ENCODE measurements around the gene RPL22. TPM values are rescaled to one million over a fixed set of nuclear protein-coding genes. Genes with fewer than 3 reads are reported as not detected.
A peak's percentile ranks its signal among the peaks of the same experiment; 100 is the strongest.

RPL22 gene
- total and polyA plus RNA-seq, 2 of the 13 experiments (the other 11 are each of a cell fraction or from before 2014, with no cell fraction given), result 214 to 545 TPM

GRCh38 chr1:6199298-6200187, at the start of gene RPL22 (continued):
- TF ChIP-seq STAT6 (CRISPR knock-in tag; IDR thresholded peaks at IDR 0.05; ENCODE audit: borderline replicate concordance) (no peak), HNRNPL (IDR thresholded peaks at IDR 0.05; ENCODE audit: low read depth, low read length) (no peak), ZNF446 (CRISPR knock-in tag; IDR thresholded peaks at IDR 0.05) (peak; percentile 35), ARID2 (CRISPR knock-in tag; IDR thresholded peaks at IDR 0.05; ENCODE audit: borderline replicate concordance) (0 out of 2 replicates have a peak, but pooled peaks have one; percentile 26), AKAP8 (CRISPR knock-in tag; IDR thresholded peaks at IDR 0.05) (peak; percentile 61; the same call in 1 of the 2 replicates), ZNF672 (CRISPR knock-in tag; IDR thresholded peaks at IDR 0.05) (no peak), RFX3 (CRISPR knock-in tag; IDR thresholded peaks at IDR 0.05) (no peak), ZNF329 (CRISPR knock-in tag; IDR thresholded peaks at IDR 0.05; ENCODE audit: low read depth) (no peak; the same call in 1 of the 2 replicates), HOXA3 (CRISPR knock-in tag; IDR thresholded peaks at IDR 0.05) (peak; percentile 95), ELF4 (CRISPR knock-in tag; IDR thresholded peaks at IDR 0.05; ENCODE audit: borderline replicate concordance) (no peak), ZC3H4 (CRISPR knock-in tag; IDR thresholded peaks at IDR 0.05; ENCODE audit: borderline replicate concordance) (peak; percentile 78; the same call in 1 of the 2 replicates), JUN (CRISPR knock-in tag; IDR thresholded peaks at IDR 0.05) (no peak), ZZZ3 (CRISPR knock-in tag; IDR thresholded peaks at IDR 0.05; ENCODE audit: borderline replicate concordance) (peak; percentile 95), ZNF773 (CRISPR knock-in tag; IDR thresholded peaks at IDR 0.05; ENCODE audit: borderline replicate concordance) (0 out of 2 replicates have a peak, but pooled peaks have one; percentile 46), CREB1 (IDR thresholded peaks at IDR 0.05) (peak; percentile 58), CREB1 (CRISPR knock-in tag; IDR thresholded peaks at IDR 0.05) (peak; percentile 89), POGZ (CRISPR knock-in tag; IDR thresholded peaks at IDR 0.05) (peak; percentile 63; the same call in 1 of the 2 replicates)
- TF ChIP-seq, protein P1, sequence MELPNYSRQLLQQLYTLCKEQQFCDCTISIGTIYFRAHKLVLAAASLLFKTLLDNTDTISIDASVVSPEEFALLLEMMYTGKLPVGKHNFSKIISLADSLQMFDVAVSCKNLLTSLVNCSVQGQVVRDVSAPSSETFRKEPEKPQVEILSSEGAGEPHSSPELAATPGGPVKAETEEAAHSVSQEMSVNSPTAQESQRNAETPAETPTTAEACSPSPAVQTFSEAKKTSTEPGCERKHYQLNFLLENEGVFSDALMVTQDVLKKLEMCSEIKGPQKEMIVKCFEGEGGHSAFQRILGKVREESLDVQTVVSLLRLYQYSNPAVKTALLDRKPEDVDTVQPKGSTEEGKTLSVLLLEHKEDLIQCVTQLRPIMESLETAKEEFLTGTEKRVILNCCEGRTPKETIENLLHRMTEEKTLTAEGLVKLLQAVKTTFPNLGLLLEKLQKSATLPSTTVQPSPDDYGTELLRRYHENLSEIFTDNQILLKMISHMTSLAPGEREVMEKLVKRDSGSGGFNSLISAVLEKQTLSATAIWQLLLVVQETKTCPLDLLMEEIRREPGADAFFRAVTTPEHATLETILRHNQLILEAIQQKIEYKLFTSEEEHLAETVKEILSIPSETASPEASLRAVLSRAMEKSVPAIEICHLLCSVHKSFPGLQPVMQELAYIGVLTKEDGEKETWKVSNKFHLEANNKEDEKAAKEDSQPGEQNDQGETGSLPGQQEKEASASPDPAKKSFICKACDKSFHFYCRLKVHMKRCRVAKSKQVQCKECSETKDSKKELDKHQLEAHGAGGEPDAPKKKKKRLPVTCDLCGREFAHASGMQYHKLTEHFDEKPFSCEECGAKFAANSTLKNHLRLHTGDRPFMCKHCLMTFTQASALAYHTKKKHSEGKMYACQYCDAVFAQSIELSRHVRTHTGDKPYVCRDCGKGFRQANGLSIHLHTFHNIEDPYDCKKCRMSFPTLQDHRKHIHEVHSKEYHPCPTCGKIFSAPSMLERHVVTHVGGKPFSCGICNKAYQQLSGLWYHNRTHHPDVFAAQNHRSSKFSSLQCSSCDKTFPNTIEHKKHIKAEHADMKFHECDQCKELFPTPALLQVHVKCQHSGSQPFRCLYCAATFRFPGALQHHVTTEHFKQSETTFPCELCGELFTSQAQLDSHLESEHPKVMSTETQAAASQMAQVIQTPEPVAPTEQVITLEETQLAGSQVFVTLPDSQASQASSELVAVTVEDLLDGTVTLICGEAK (IDR thresholded peaks at IDR 0.05), result no peak
- TF ChIP-seq, protein P1 (CRISPR knock-in tag; IDR thresholded peaks at IDR 0.05), result peak; percentile 78
